NCI-H345 (cell line): ENCODE results near the gene TGIF2.
"Not testable (repeated sequence)": the region's sequence is repeated elsewhere in the genome, so short reads cannot be mapped to it uniquely, and the experiment has no call there.

Experiments used
- DNase-seq: peaks from one replicate; lab custom pipeline; 2025; lab: John Stamatoyannopoulos, UW

The TGIF2 gene

GRCh38 chr20:36614781-36615557 is 41.6 kb downstream of the TGIF2 start:
- no peak for DNase-seq

- DNase-seq, result no peak
Observed at GRCh38 chr20:36620917-36621316, 47.5 kb downstream of the TGIF2 start.

- DNase-seq, result no peak
Observed at GRCh38 chr20:36623444-36623843, 50.0 kb downstream of the TGIF2 start.

- DNase-seq, result no peak
Observed at GRCh38 chr20:36624068-36624943, 50.9 kb downstream of the TGIF2 start.

GRCh38 chr20:36624944-36625324 is 51.5 kb downstream of the TGIF2 start:
- no peak for DNase-seq

GRCh38 chr20:36628076-36628475 is 54.7 kb downstream of the TGIF2 start:
- DNase-seq, result no peak

GRCh38 chr20:36629719-36630681 is 56.6 kb downstream of the TGIF2 start:
- DNase-seq, result no peak

GRCh38 chr20:36631646-36632045 is 58.2 kb downstream of the TGIF2 start:
- DNase-seq, result no peak

- no peak for DNase-seq
Observed at GRCh38 chr20:36632147-36632486, 58.7 kb downstream of the TGIF2 start.

GRCh38 chr20:36632487-36633284 is 59.3 kb downstream of the TGIF2 start:
- no peak for DNase-seq

- no peak for DNase-seq
Observed at GRCh38 chr20:36633285-36633772, 59.9 kb downstream of the TGIF2 start.

- no peak for DNase-seq
Observed at GRCh38 chr20:36634342-36634741, 60.9 kb downstream of the TGIF2 start.

- not testable (repeated sequence) for DNase-seq
Observed at GRCh38 chr20:36638876-36639400, 65.5 kb downstream of the TGIF2 start.

GRCh38 chr20:36641506-36641843 is 68.1 kb downstream of the TGIF2 start:
- no peak for DNase-seq

GRCh38 chr20:36642136-36642535 is 68.7 kb downstream of the TGIF2 start:
- DNase-seq, result no peak
